HEK293 (cell line): ENCODE measurements around the gene RIPPLY2.

ENCODE experiments used
- CTCF ChIA-PET: fragments of 350-600 bp; formaldehyde crosslinking; extraction: SDS; loops from one replicate; lab custom pipeline; 2021; ENCODE audit warnings: antibody characterized with exemption; lab: Yijun Ruan, JAX
- POLR2A ChIA-PET: fragments of 300-600 bp; formaldehyde crosslinking; extraction: SDS; loops from one replicate; lab custom pipeline; 2020; ENCODE audit warnings: antibody characterized with exemption, inconsistent platforms; lab: Yijun Ruan, JAX
- H3K27ac ChIP-seq: fragments of 200-500 bp; sonication (Bioruptor generic); 2 replicates; pipeline ENCODE4 v1.5.1; 2014; ENCODE audit warnings: low read depth, low read length, control low read depth, inconsistent platforms; ENCODE audit errors: extremely low read depth
- H3K36me3 ChIP-seq, 2 experiments: fragments of 200-500 bp in 1 of 2; sonication (Bioruptor generic) in 1 of 2; 1 replicate in 1 of 2; 2 replicates in 1 of 2; pipeline ENCODE4 v1.5.1; 2014 to 2017; ENCODE audit warnings: inconsistent platforms in 2 of 2, low read length in 2 of 2; ENCODE audit not compliant: control insufficient read depth in 2 of 2, insufficient read depth in 1 of 2
- H3K4me1 ChIP-seq: fragments of 200-500 bp; sonication (Bioruptor generic); 2 replicates; pipeline ENCODE4 v1.5.1; 2014; ENCODE audit warnings: mild to moderate bottlenecking, low read length, inconsistent platforms; ENCODE audit not compliant: control insufficient read depth, insufficient read depth
- H3K4me3 ChIP-seq: 2 replicates; pipeline ENCODE4 v1.5.1; 2011; ENCODE audit warnings: low read depth, mild to moderate bottlenecking, control low read depth, low read length, moderate library complexity
- H3K9me3 ChIP-seq: fragments of 200-500 bp; sonication (Bioruptor generic); 2 replicates; pipeline ENCODE4 v1.5.1; 2014; ENCODE audit warnings: low read depth, low read length, inconsistent platforms; ENCODE audit not compliant: control insufficient read depth, insufficient read depth
- EGR2 ChIP-seq: fragments of 450-650 bp; formaldehyde crosslinking; IDR thresholded peaks from 2 replicates; pipeline ENCODE4 v1.5.1; 2016; ENCODE audit warnings: low read depth, missing biosample characterization, missing genetic modification characterization
- HOXD13 ChIP-seq: sonication (generic); formaldehyde crosslinking; IDR thresholded peaks from 2 replicates; pipeline ENCODE4 v1.8.0; 2022; ENCODE audit warnings: missing genetic modification reagents, borderline replicate concordance
- RBAK ChIP-seq: fragments of 450-650 bp; formaldehyde crosslinking; IDR thresholded peaks from 2 replicates; pipeline ENCODE4 v1.5.1; 2016; ENCODE audit warnings: missing biosample characterization, missing genetic modification characterization
- ZBTB17 ChIP-seq: fragments of 450-650 bp; formaldehyde crosslinking; IDR thresholded peaks from 2 replicates; pipeline ENCODE4 v1.5.1; 2016; ENCODE audit warnings: missing biosample characterization, missing genetic modification characterization
- ZBTB8A ChIP-seq: fragments of 450-650 bp; formaldehyde crosslinking; IDR thresholded peaks from 2 replicates; pipeline ENCODE4 v1.5.1; 2016; ENCODE audit warnings: missing biosample characterization, missing genetic modification characterization
- ZNF37A ChIP-seq: fragments of 450-650 bp; IDR thresholded peaks from 2 replicates; pipeline ENCODE4 v1.5.1; 2018; ENCODE audit warnings: missing biosample characterization, missing genetic modification characterization
- ZNF394 ChIP-seq: fragments of 450-650 bp; formaldehyde crosslinking; IDR thresholded peaks from 2 replicates; pipeline ENCODE4 v1.5.1; 2016; ENCODE audit warnings: missing biosample characterization, missing genetic modification characterization, mild to moderate bottlenecking, moderate library complexity, borderline replicate concordance
- ZNF433 ChIP-seq: fragments of 450-650 bp; formaldehyde crosslinking; IDR thresholded peaks from 2 replicates; pipeline ENCODE4 v1.5.1; 2016; ENCODE audit warnings: missing biosample characterization, missing genetic modification characterization, low read depth
- ZNF571 ChIP-seq: fragments of 450-650 bp; formaldehyde crosslinking; IDR thresholded peaks from 2 replicates; pipeline ENCODE4 v1.5.0; 2017; ENCODE audit warnings: missing biosample characterization, missing genetic modification characterization
- ZNF600 ChIP-seq: fragments of 450-650 bp; formaldehyde crosslinking; IDR thresholded peaks from 2 replicates; pipeline ENCODE4 v1.5.1; 2016; ENCODE audit warnings: missing biosample characterization, missing genetic modification characterization
- ZNF677 ChIP-seq: fragments of 450-650 bp; IDR thresholded peaks from 2 replicates; pipeline ENCODE4 v1.5.0; 2018; ENCODE audit warnings: missing biosample characterization, mild to moderate bottlenecking, missing genetic modification characterization, moderate library complexity
- ZNF747 ChIP-seq: fragments of 450-650 bp; formaldehyde crosslinking; IDR thresholded peaks from 2 replicates; pipeline ENCODE4 v1.5.1; 2016; ENCODE audit warnings: missing biosample characterization, missing genetic modification characterization
- ZNF777 ChIP-seq: fragments of 450-650 bp; formaldehyde crosslinking; IDR thresholded peaks from 2 replicates; pipeline ENCODE4 v1.5.1; 2017; ENCODE audit warnings: missing biosample characterization, missing genetic modification characterization, borderline replicate concordance
- ZXDB ChIP-seq: fragments of 450-650 bp; formaldehyde crosslinking; IDR thresholded peaks from 2 replicates; pipeline ENCODE4 v1.5.1; 2016; ENCODE audit warnings: missing biosample characterization, missing genetic modification characterization
- TF ChIP-seq, protein P1 (sequence below): fragments of 450-650 bp; formaldehyde crosslinking; IDR thresholded peaks from 2 replicates; pipeline ENCODE4 v1.5.1; 2016; ENCODE audit warnings: missing biosample characterization, missing genetic modification characterization
- TF ChIP-seq, protein P2 (sequence below): IDR thresholded peaks from 2 replicates; pipeline ENCODE4 v1.6.1; 2011; ENCODE audit warnings: mild to moderate bottlenecking, low read depth, low read length, borderline replicate concordance
- TF ChIP-seq, protein P3 (sequence below): fragments of 450-650 bp; formaldehyde crosslinking; optimal IDR thresholded peaks from 2 replicates; pipeline ENCODE3; 2016; ENCODE audit warnings: missing biosample characterization, mild to moderate bottlenecking, missing genetic modification characterization
- TF ChIP-seq, protein P4 (sequence below): sonication (generic); formaldehyde crosslinking; IDR thresholded peaks from 2 replicates; pipeline ENCODE4 v1.8.1; 2022; ENCODE audit warnings: mild to moderate bottlenecking, moderate library complexity, missing genetic modification reagents
- TF ChIP-seq, protein P5 (sequence below): fragments of 450-650 bp; formaldehyde crosslinking; IDR thresholded peaks from 2 replicates; pipeline ENCODE4 v1.5.1; 2016; ENCODE audit warnings: missing biosample characterization, missing genetic modification characterization
- TF ChIP-seq, protein P6 (sequence below): fragments of 450-650 bp; formaldehyde crosslinking; IDR thresholded peaks from 2 replicates; pipeline ENCODE4 v1.5.1; 2016; ENCODE audit warnings: missing biosample characterization, missing genetic modification characterization
- TF ChIP-seq, protein P7 (sequence below): fragments of 450-650 bp; formaldehyde crosslinking; IDR thresholded peaks from 2 replicates; pipeline ENCODE4 v1.5.1; 2017; ENCODE audit warnings: missing biosample characterization, mild to moderate bottlenecking, missing genetic modification characterization, moderate library complexity
- TF ChIP-seq, protein P8 (sequence below): fragments of 450-650 bp; IDR thresholded peaks from 2 replicates; pipeline ENCODE4 v1.5.1; 2018; ENCODE audit warnings: missing biosample characterization, missing genetic modification characterization

Gene RIPPLY2

DNA sequence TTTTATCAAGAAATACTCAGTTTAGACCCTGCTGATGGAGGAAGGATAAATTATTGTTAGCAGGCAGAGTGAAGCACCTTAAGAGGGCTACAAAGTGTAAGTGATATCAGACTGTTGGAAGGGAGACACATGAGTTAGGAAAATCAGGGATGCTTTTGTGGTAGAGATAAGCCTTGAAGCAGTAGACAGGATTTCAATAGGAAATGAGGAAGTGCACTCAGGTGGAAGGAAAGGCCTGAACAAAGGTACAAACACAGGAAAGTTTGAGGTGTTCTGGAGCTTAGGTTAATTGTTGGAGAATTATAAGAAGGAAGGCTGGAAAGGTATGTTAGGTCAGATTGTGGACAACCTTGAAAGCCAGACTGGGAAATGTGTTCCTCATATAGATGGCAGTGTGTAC is 13.9 kb downstream of the RIPPLY2 start (continued):
- TF ChIP-seq, protein P1, sequence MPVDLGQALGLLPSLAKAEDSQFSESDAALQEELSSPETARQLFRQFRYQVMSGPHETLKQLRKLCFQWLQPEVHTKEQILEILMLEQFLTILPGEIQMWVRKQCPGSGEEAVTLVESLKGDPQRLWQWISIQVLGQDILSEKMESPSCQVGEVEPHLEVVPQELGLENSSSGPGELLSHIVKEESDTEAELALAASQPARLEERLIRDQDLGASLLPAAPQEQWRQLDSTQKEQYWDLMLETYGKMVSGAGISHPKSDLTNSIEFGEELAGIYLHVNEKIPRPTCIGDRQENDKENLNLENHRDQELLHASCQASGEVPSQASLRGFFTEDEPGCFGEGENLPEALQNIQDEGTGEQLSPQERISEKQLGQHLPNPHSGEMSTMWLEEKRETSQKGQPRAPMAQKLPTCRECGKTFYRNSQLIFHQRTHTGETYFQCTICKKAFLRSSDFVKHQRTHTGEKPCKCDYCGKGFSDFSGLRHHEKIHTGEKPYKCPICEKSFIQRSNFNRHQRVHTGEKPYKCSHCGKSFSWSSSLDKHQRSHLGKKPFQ (tag by site-specific recombination) = no peak
- TF ChIP-seq HOXD13 (CRISPR knock-in tag) (no peak), ZNF747 (no peak), ZBTB17 (tag by site-specific recombination) (no peak), ZNF37A (tag by site-specific recombination) (no peak), RBAK (tag by site-specific recombination) (no peak)

DNA sequence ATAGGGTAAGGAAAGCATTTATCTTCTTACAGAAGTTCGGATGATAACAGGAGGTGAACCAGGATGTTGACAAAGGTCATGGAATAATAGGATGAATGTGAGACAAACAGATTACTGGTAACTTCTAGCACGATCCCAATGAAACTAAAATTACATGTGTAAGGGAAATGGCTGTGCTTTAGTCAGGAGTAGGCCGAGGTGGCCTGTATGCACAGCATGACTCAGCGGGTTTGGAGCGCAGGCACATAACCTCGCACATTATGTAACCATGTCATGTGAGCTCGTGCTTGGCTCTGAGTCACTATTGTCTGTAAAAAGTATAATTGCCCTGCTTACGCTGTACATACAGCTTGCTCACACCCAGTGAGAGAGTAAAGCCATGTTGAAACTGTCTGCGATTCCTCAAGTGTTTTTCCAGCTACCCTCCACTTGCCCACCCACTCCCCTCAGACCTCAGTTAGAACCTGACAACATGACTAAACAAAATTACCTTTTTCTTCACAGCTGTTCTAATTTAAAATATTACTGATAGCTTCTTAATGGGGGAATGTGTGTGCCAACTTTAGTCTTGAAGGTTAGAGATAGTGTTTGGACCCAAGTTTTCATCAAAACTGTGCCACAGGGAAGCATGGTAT is 14.5 kb downstream of the RIPPLY2 start:
- Histone ChIP-seq H3K9me3 (no peaks in the 10 kb centered on the region), H3K27ac (no peak overlapping the region), H3K4me1 (no peaks in the 10 kb centered on the region), H3K4me3 (no peak overlapping the region), H3K36me3 (peaks cover 0 to 40% of the 10 kb centered on the region in 2 experiments; a peak in 2 of 3 replicates)
- ChIA-PET CTCF (interaction anchor here (0.6 to 0.7 kb wide), 2 partner anchors 15 to 312 kb away, joined by 3 read pairs; no protein-coding TSS in a partner anchor), POLR2A (no interaction called here)
- TF ChIP-seq EGR2 = no peak
- TF ChIP-seq ZNF571 = no peak
- 0 out of 2 replicates have a peak, but pooled peaks have one; percentile 23 for TF ChIP-seq ZBTB8A (tag by site-specific recombination)
- TF ChIP-seq, protein P2, sequence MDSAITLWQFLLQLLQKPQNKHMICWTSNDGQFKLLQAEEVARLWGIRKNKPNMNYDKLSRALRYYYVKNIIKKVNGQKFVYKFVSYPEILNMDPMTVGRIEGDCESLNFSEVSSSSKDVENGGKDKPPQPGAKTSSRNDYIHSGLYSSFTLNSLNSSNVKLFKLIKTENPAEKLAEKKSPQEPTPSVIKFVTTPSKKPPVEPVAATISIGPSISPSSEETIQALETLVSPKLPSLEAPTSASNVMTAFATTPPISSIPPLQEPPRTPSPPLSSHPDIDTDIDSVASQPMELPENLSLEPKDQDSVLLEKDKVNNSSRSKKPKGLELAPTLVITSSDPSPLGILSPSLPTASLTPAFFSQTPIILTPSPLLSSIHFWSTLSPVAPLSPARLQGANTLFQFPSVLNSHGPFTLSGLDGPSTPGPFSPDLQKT = no peak
- 0 out of 2 replicates have a peak, but pooled peaks have one; percentile 29 for TF ChIP-seq ZXDB (tag by site-specific recombination)
- TF ChIP-seq ZNF433 (tag by site-specific recombination) = no peak
- TF ChIP-seq ZNF394 (tag by site-specific recombination) = no peak
- TF ChIP-seq, protein P3, sequence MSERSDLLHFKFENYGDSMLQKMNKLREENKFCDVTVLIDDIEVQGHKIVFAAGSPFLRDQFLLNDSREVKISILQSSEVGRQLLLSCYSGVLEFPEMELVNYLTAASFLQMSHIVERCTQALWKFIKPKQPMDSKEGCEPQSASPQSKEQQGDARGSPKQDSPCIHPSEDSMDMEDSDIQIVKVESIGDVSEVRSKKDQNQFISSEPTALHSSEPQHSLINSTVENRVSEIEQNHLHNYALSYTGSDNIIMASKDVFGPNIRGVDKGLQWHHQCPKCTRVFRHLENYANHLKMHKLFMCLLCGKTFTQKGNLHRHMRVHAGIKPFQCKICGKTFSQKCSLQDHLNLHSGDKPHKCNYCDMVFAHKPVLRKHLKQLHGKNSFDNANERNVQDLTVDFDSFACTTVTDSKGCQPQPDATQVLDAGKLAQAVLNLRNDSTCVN = peak; percentile 17
- TF ChIP-seq, protein P4, sequence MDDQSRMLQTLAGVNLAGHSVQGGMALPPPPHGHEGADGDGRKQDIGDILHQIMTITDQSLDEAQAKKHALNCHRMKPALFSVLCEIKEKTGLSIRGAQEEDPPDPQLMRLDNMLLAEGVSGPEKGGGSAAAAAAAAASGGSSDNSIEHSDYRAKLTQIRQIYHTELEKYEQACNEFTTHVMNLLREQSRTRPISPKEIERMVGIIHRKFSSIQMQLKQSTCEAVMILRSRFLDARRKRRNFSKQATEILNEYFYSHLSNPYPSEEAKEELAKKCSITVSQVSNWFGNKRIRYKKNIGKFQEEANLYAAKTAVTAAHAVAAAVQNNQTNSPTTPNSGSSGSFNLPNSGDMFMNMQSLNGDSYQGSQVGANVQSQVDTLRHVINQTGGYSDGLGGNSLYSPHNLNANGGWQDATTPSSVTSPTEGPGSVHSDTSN (CRISPR knock-in tag) = no peak
- TF ChIP-seq, protein P5, sequence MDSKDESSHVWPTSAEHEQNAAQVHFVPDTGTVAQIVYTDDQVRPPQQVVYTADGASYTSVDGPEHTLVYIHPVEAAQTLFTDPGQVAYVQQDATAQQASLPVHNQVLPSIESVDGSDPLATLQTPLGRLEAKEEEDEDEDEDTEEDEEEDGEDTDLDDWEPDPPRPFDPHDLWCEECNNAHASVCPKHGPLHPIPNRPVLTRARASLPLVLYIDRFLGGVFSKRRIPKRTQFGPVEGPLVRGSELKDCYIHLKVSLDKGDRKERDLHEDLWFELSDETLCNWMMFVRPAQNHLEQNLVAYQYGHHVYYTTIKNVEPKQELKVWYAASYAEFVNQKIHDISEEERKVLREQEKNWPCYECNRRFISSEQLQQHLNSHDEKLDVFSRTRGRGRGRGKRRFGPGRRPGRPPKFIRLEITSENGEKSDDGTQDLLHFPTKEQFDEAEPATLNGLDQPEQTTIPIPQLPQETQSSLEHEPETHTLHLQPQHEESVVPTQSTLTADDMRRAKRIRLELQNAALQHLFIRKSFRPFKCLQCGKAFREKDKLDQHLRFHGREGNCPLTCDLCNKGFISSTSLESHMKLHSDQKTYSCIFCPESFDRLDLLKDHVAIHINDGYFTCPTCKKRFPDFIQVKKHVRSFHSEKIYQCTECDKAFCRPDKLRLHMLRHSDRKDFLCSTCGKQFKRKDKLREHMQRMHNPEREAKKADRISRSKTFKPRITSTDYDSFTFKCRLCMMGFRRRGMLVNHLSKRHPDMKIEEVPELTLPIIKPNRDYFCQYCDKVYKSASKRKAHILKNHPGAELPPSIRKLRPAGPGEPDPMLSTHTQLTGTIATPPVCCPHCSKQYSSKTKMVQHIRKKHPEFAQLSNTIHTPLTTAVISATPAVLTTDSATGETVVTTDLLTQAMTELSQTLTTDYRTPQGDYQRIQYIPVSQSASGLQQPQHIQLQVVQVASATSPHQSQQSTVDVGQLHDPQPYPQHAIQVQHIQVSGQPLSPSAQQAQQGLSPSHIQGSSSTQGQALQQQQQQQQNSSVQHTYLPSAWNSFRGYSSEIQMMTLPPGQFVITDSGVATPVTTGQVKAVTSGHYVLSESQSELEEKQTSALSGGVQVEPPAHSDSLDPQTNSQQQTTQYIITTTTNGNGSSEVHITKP (tag by site-specific recombination) = no peak
- TF ChIP-seq, protein P6, sequence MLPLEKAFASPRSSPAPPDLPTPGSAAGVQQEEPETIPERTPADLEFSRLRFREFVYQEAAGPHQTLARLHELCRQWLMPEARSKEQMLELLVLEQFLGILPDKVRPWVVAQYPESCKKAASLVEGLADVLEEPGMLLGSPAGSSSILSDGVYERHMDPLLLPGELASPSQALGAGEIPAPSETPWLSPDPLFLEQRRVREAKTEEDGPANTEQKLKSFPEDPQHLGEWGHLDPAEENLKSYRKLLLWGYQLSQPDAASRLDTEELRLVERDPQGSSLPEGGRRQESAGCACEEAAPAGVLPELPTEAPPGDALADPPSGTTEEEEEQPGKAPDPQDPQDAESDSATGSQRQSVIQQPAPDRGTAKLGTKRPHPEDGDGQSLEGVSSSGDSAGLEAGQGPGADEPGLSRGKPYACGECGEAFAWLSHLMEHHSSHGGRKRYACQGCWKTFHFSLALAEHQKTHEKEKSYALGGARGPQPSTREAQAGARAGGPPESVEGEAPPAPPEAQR (tag by site-specific recombination) = no peak
- peak; percentile 58; the same call in 1 of the 2 replicates for TF ChIP-seq ZNF600 (tag by site-specific recombination)
- TF ChIP-seq, protein P7, sequence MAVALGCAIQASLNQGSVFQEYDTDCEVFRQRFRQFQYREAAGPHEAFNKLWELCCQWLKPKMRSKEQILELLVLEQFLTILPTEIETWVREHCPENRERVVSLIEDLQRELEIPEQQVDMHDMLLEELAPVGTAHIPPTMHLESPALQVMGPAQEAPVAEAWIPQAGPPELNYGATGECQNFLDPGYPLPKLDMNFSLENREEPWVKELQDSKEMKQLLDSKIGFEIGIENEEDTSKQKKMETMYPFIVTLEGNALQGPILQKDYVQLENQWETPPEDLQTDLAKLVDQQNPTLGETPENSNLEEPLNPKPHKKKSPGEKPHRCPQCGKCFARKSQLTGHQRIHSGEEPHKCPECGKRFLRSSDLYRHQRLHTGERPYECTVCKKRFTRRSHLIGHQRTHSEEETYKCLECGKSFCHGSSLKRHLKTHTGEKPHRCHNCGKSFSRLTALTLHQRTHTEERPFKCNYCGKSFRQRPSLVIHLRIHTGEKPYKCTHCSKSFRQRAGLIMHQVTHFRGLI (tag by site-specific recombination) = no peak
- TF ChIP-seq, protein P8, sequence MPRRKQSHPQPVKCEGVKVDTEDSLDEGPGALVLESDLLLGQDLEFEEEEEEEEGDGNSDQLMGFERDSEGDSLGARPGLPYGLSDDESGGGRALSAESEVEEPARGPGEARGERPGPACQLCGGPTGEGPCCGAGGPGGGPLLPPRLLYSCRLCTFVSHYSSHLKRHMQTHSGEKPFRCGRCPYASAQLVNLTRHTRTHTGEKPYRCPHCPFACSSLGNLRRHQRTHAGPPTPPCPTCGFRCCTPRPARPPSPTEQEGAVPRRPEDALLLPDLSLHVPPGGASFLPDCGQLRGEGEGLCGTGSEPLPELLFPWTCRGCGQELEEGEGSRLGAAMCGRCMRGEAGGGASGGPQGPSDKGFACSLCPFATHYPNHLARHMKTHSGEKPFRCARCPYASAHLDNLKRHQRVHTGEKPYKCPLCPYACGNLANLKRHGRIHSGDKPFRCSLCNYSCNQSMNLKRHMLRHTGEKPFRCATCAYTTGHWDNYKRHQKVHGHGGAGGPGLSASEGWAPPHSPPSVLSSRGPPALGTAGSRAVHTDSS = peak; percentile 29; the same call in 1 of the 2 replicates
- no peak for TF ChIP-seq ZNF777 (tag by site-specific recombination)
- TF ChIP-seq ZNF677 (tag by site-specific recombination) = peak; percentile 65; the same call in 1 of the 2 replicates
- no peak for TF ChIP-seq HOXD13 (CRISPR knock-in tag)
